Bronchial epithelial cell (primary cell): ENCODE results near the gene WDSUB1. TPM values are rescaled to one million over a fixed set of nuclear protein-coding genes. Genes with fewer than 3 reads are reported as not detected.

Experiments used
- DNase-seq: peaks from one replicate; pipeline ENCODE4 v3.0.0-alpha.2; 2010; ENCODE audit warnings: low read depth
- FAIRE-seq: peaks from 2 replicates; lab custom pipeline; 2011; peaks lifted over from hg19 to GRCh38; lab: Jason Lieb, UNC
- H3K27me3 ChIP-seq: 2 replicates; pipeline ENCODE4 v1.5.1; 2011; ENCODE audit warnings: low read length; ENCODE audit not compliant: control insufficient read depth, insufficient read depth
- H3K36me3 ChIP-seq: 2 replicates; pipeline ENCODE4 v1.5.1; 2011; ENCODE audit warnings: low read length; ENCODE audit not compliant: control insufficient read depth, insufficient read depth
- H3K4me3 ChIP-seq: 2 replicates; pipeline ENCODE4 v1.5.1; 2011; ENCODE audit warnings: mild to moderate bottlenecking, low read depth, low read length, control low read depth
- total RNA-seq: library from RNA; depleted of rRNA; stranded (reverse); fragments of >200 nt; gene quantifications from 2 replicates; pipeline ENCODE4 v1.2.1, GENCODE V29; 2014
- TF ChIP-seq, protein P1 (sequence below): IDR thresholded peaks from 2 replicates; pipeline ENCODE4 v1.5.1; 2011; ENCODE audit warnings: mild to moderate bottlenecking, moderate library complexity, low read length, control low read depth, inconsistent platforms; ENCODE audit not compliant: insufficient read depth, severe bottlenecking

WDSUB1 gene
- total RNA-seq, 1 donor from 2014 or later, result 16.1 TPM

DNA sequence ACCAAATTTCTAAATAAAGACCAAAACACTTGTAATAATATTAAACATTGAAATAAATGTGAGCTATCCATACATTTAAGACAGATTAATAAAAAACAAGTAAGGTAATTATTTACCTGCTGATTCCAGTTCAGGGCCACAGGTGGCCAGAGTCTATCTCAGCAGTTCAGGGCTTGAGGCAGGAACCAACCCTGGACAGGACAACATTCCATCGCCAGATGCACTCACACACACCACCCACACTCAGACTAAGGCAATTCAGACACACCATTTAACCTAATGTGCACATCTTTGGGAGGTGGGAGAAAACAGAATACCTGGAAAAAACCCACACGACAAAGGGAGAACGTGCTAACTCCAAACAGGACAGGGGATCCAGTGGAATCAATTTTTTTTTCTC lies 14.1 kb upstream of the WDSUB1 start:
- no peak for DNase-seq
- Histone ChIP-seq H3K4me3 (no peak overlapping the region), H3K36me3 (no peaks in the 10 kb centered on the region), H3K27me3 (no peaks in the 10 kb centered on the region)
- TF ChIP-seq, protein P1, sequence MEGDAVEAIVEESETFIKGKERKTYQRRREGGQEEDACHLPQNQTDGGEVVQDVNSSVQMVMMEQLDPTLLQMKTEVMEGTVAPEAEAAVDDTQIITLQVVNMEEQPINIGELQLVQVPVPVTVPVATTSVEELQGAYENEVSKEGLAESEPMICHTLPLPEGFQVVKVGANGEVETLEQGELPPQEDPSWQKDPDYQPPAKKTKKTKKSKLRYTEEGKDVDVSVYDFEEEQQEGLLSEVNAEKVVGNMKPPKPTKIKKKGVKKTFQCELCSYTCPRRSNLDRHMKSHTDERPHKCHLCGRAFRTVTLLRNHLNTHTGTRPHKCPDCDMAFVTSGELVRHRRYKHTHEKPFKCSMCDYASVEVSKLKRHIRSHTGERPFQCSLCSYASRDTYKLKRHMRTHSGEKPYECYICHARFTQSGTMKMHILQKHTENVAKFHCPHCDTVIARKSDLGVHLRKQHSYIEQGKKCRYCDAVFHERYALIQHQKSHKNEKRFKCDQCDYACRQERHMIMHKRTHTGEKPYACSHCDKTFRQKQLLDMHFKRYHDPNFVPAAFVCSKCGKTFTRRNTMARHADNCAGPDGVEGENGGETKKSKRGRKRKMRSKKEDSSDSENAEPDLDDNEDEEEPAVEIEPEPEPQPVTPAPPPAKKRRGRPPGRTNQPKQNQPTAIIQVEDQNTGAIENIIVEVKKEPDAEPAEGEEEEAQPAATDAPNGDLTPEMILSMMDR, result no peak
- FAIRE-seq, result no peak

DNA sequence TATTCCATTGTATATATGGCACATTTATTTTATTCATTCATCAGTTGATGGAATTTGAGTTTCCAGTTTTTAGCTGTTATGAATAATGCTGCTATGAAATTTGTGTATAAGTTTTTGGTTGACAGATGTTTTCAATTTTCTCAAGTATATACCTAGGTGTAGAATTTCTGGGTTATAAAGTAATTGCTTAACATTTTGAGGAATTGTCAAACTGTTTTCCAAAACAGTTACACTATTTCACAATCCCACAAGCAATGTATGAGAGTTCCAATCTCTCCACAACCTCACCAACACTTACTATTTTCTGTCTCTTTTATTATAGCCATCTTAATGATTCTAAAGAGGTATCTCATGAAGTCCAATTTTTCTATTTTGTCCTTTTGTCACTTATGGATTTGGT lies 12.5 kb upstream of the WDSUB1 start:
- FAIRE-seq (no peak), DNase-seq (no peak)
- Histone ChIP-seq H3K36me3 (no peaks in the 10 kb centered on the region), H3K4me3 (no peak overlapping the region), H3K27me3 (no peaks in the 10 kb centered on the region)
- TF ChIP-seq, protein P1, result no peak

DNA sequence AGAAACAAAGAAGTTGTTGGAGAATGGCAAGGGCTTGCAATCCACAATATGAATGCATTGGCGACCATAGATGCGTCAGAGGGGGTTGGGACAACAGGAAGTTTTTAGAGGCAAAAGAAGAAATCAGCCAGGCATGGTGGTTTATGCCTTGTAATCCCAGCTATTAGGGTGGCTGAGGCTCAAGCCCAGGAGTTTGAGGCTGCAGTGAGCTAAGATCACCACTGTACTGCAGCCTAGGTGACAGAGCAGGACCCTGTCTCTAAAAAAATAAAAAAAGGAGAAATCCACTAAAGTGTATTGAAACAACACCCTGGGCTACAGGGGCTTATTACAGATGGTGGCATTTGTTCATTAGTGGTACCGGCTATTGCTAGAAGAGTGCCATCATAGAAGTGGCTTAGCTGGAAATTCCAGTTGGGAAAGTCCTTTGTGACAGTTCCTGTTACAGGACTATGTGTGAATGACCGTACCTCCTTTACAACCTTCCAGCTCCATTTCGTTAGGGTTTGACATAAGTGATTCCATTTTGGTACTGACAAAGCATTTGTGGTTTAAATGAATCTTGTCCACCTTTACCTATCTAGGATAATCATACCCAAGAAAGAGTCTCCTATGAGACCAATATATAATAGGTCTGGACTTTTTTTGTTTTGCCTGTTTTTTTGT lies 10.7 kb upstream of the WDSUB1 start:
- TF ChIP-seq, protein P1, result no peak
- Histone ChIP-seq H3K27me3 (no peaks in the 10 kb centered on the region), H3K36me3 (no peaks in the 10 kb centered on the region), H3K4me3 (no peak overlapping the region)
- DNase-seq (peak; percentile 28), FAIRE-seq (no peak)

DNA sequence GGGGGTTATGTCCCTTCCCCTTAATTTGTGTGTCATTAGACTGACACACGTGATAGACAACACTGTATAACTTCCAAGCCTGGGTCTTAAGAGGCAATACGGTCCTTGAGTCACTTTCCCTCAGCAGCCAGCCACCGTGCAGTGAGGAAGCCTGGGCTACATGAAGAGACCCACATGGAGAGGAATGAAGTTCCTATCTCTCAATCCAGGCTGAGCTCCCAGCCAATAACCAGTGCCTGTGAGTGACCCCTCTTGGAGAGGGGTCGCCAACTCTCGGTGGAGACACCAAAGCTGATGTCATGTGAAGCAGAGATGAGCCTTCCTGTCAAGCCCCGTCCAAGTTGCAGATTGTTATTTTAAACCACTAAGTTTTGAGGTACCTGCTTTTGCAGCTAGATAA lies 5.7 kb upstream of the WDSUB1 start:
- no peak for FAIRE-seq
- H3K4me3 ChIP-seq, result no peak overlapping the region
- no peaks in the 10 kb centered on the region for H3K36me3 ChIP-seq
- no peaks in the 10 kb centered on the region for H3K27me3 ChIP-seq
- TF ChIP-seq, protein P1, result no peak
- DNase-seq, result no peak

DNA sequence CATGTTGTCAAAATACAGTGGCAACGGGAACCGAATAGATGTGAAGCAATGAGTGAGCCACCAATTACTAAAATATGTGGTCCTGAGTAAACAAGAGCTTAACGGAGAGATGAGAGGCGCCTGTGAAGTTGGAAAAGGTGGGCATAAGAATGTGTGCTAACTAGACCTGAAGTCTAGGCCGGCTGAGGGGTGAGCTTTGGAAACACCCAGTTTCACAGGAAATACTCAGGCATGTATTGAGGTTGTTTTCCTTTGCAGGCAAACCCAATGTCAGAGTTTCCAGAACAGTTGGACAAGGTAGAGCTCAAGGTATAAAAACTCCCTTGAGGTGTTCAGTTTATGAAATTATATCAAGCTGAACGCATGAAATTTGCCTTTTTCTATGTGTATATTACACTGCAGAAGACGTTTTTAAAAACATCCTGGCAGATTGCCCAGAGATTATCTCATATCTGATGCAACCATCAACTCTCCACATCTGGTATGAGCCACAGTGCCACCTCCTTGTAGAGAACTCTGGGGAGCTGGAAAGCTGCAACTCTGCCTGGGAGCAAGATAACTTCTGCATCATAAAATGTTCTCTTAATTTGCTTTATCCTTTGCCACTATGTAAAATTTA lies 3.9 kb upstream of the WDSUB1 start:
- no peak overlapping the region for H3K4me3 ChIP-seq
- H3K36me3 ChIP-seq, result no peaks in the 10 kb centered on the region
- FAIRE-seq, result no peak
- H3K27me3 ChIP-seq, result no peaks in the 10 kb centered on the region
- TF ChIP-seq, protein P1, result peak; percentile 17
- peak; percentile 92 for DNase-seq
